ENCODE data around the gene NAE1.

The NAE1 gene

DNA sequence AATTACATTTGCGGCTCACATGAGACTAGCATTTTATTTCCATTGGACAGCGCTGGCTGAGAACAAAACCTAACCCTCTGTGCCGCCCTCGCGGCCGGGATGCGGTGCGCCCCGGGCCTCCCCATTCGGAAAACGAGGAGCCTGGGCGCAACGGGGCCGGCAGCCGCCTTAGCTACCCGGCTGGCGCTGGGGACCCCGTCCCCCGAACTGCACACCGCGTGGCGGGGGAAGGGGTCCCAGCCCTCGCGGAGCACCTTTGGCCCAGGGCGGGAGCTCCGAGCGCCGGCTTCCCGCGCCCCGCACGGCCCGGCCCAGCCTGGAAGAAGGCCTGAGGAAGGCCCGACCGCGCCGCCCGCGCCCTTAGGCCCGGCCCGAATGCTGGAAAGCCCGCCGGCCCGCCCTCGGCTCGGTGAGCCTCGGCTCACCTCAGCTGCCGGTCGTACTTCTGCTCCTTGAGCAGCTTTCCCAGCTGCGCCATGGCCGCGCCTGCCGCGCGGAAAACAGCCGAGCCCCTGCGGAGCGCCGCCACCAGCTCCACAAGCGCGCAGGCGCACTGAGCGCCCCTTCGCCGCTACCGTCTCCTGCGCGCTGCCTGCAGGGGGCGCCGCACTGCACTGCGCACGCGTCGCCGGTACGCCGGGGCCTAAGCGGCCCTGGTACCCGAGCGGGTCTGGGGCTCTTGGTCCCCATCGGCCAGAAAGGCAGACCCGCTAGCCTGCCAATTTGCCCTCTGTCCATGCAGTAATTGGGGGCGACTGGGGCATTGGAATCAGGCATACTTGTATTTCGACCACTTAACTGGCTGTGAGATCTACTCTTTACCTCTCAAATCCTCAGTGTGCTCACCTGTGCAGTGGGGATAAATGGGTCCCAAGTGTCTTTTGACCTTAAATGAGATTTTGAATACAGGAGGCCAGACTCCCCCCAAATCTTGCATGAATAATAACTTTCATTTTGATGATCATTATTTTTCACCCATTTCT, at the start of gene NAE1:
NAE1 (minus strand) TSS at position 555 of the 983 bp plus-strand sequence; CDS start at position 478, 77 bp downstream.
- peak within 1 kb of the TSS; percentile 89 for H3K27ac ChIP-seq (ENCODE audit: low read length)
- H3K79me2 ChIP-seq (ENCODE audit: insufficient read depth, low read length) = peaks cover 51% of the 10 kb centered on the region
- DNase-seq = peak; percentile 89
- H2AFZ ChIP-seq (ENCODE audit: low read depth, low read length) = peak within 1 kb of the TSS; percentile 87
- peaks cover 28% of the 10 kb centered on the region for H4K20me1 ChIP-seq (ENCODE audit: insufficient read depth, low read length)
- H3K4me3 ChIP-seq (ENCODE audit: low read depth in 1 of 2, low read length in 2 of 2) = peak within 1 kb of the TSS; percentile 85 to 87
- H3K27me3 ChIP-seq (ENCODE audit: insufficient read depth, low read length, poor library complexity) = no peaks in the 10 kb centered on the region
- no peaks in the 10 kb centered on the region for H3K9me3 ChIP-seq (ENCODE audit: insufficient read depth, low read length, severe bottlenecking)
- H3K4me2 ChIP-seq (ENCODE audit: insufficient read depth, low read length) = peak within 1 kb of the TSS; percentile 69
- ATAC-seq (ENCODE audit: insufficient read depth, low read depth) = peak; percentile 89
- no peak for TF ChIP-seq EZH2 (IDR thresholded peaks at IDR 0.05; ENCODE audit: borderline replicate concordance, low read depth, low read length, severe bottlenecking)
- TF ChIP-seq, protein P1, sequence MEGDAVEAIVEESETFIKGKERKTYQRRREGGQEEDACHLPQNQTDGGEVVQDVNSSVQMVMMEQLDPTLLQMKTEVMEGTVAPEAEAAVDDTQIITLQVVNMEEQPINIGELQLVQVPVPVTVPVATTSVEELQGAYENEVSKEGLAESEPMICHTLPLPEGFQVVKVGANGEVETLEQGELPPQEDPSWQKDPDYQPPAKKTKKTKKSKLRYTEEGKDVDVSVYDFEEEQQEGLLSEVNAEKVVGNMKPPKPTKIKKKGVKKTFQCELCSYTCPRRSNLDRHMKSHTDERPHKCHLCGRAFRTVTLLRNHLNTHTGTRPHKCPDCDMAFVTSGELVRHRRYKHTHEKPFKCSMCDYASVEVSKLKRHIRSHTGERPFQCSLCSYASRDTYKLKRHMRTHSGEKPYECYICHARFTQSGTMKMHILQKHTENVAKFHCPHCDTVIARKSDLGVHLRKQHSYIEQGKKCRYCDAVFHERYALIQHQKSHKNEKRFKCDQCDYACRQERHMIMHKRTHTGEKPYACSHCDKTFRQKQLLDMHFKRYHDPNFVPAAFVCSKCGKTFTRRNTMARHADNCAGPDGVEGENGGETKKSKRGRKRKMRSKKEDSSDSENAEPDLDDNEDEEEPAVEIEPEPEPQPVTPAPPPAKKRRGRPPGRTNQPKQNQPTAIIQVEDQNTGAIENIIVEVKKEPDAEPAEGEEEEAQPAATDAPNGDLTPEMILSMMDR (IDR thresholded peaks at IDR 0.05; ENCODE audit: borderline replicate concordance, extremely low read depth, low read length, poor library complexity, severe bottlenecking) = peak; percentile 98
- peaks cover 42% of the 10 kb centered on the region for H3K4me1 ChIP-seq (ENCODE audit: insufficient read depth, low read length)
- peaks cover 36% of the 10 kb centered on the region for H3K36me3 ChIP-seq (ENCODE audit: insufficient read depth, low read length)
- H3K9ac ChIP-seq (ENCODE audit: low read depth, low read length) = peak within 1 kb of the TSS; percentile 95

GRCh38 chr16:66878067-66878466, 47.3 kb upstream of the NAE1 start:
- DNase-seq (peak; percentile 88), ATAC-seq (ENCODE audit: insufficient read depth, low read depth) (peak; percentile 61)
- H3K36me3 ChIP-seq (ENCODE audit: insufficient read depth, low read length) = peaks cover 15% of the 10 kb centered on the region; the same call in 1 of the 2 replicates
- peak overlapping the region; percentile 54 for H3K9ac ChIP-seq (ENCODE audit: low read depth, low read length)
- H3K27me3 ChIP-seq (ENCODE audit: insufficient read depth, low read length, poor library complexity) = no peaks in the 10 kb centered on the region
- peaks cover 74% of the 10 kb centered on the region for H3K4me1 ChIP-seq (ENCODE audit: insufficient read depth, low read length)
- peak overlapping the region; percentile 97 for H3K27ac ChIP-seq (ENCODE audit: low read length)
- H3K4me2 ChIP-seq (ENCODE audit: insufficient read depth, low read length) = peak overlapping the region; percentile 54
- peaks cover 30% of the 10 kb centered on the region for H3K79me2 ChIP-seq (ENCODE audit: insufficient read depth, low read length)
- no peaks in the 10 kb centered on the region for H3K9me3 ChIP-seq (ENCODE audit: insufficient read depth, low read length, severe bottlenecking)
- H4K20me1 ChIP-seq (ENCODE audit: insufficient read depth, low read length) = peaks cover 14% of the 10 kb centered on the region; the same call in 1 of the 2 replicates
- peak overlapping the region; percentile 31; the same call in 1 of the 2 replicates for H2AFZ ChIP-seq (ENCODE audit: low read depth, low read length)
- peak overlapping the region in 1 of 2 experiments; percentile 5; a peak in 1 of 4 replicates for H3K4me3 ChIP-seq (ENCODE audit: low read depth in 1 of 2, low read length in 2 of 2)
- TF ChIP-seq, protein P1 (IDR thresholded peaks at IDR 0.05; ENCODE audit: borderline replicate concordance, extremely low read depth, low read length, poor library complexity, severe bottlenecking) = peak; percentile 27
- no peak for TF ChIP-seq EZH2 (IDR thresholded peaks at IDR 0.05; ENCODE audit: borderline replicate concordance, low read depth, low read length, severe bottlenecking)

DNA sequence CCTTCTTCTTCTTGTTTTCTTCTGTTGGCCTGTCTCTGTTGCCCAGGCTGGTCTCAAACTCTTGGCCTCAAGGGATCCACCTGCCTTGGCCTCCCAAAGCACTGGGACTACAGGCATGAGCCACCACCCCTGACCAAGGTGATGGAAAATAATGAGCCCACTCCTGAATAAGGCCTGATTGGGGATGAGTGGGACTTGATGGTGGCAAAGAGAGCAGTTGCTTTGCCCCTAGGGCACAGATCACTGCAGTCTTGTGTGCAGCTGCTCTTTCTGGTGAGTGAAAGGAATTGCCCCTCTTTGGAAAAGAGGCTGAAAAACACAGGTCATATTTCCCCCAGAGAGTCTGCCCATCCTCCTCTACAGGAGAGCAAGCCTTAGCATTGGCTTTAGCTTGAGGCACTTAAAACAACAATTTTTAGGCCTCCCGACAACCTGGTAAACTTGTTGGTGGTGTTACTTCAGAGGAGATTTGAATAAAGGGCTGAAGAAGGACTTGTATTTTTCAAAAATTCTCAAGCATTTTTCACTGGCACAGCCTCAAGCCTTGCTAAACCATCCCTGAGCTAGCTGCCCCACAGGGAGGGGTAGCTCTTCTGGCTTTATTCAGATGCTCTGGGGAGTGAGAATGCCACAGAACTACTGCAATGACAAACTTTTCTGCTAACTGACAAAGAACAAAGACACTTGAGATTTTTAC, 43.5 kb upstream of the NAE1 start:
- no peak overlapping the region for H2AFZ ChIP-seq (ENCODE audit: low read depth, low read length)
- no peaks in the 10 kb centered on the region for H3K79me2 ChIP-seq (ENCODE audit: insufficient read depth, low read length)
- ATAC-seq (ENCODE audit: insufficient read depth, low read depth) (no peak), DNase-seq (no peak)
- TF ChIP-seq, protein P1 (IDR thresholded peaks at IDR 0.05; ENCODE audit: borderline replicate concordance, extremely low read depth, low read length, poor library complexity, severe bottlenecking) = no peak
- TF ChIP-seq EZH2 (IDR thresholded peaks at IDR 0.05; ENCODE audit: borderline replicate concordance, low read depth, low read length, severe bottlenecking) = no peak
- peak overlapping the region; percentile 82 for H3K27ac ChIP-seq (ENCODE audit: low read length)
- no peaks in the 10 kb centered on the region for H3K27me3 ChIP-seq (ENCODE audit: insufficient read depth, low read length, poor library complexity)
- H3K36me3 ChIP-seq (ENCODE audit: insufficient read depth, low read length) = no peaks in the 10 kb centered on the region
- peak overlapping the region; percentile 3; the same call in 1 of the 2 replicates for H3K9ac ChIP-seq (ENCODE audit: low read depth, low read length)
- H3K4me1 ChIP-seq (ENCODE audit: insufficient read depth, low read length) = peaks cover 56% of the 10 kb centered on the region
- H4K20me1 ChIP-seq (ENCODE audit: insufficient read depth, low read length) = no peaks in the 10 kb centered on the region
- H3K4me3 ChIP-seq (ENCODE audit: low read depth in 1 of 2, low read length in 2 of 2) = no peak overlapping the region
- no peak overlapping the region for H3K4me2 ChIP-seq (ENCODE audit: insufficient read depth, low read length)
- H3K9me3 ChIP-seq (ENCODE audit: insufficient read depth, low read length, severe bottlenecking) = no peaks in the 10 kb centered on the region
